T1000 (cell line): ENCODE results near the gene RABAC1.

Experiments
- DNase-seq: peaks from one replicate; lab custom pipeline; 2025; ENCODE audit warnings: mixed read lengths; lab: John Stamatoyannopoulos, UW

RABAC1 gene

GRCh38 chr19:41928754-41929535 lies 30.2 kb downstream of the RABAC1 start:
- no peak for DNase-seq

GRCh38 chr19:41928221-41928683 lies 30.9 kb downstream of the RABAC1 start, which contains the start of gene ERFL:
Gene ERFL, minus strand, starts transcription at chr19:41928449. Its CDS starts 15,530 bp downstream, at chr19:41912919.
- no peak for DNase-seq

- no peak for DNase-seq
Measured at GRCh38 chr19:41927497-41928192, 31.5 kb downstream of the RABAC1 start.

GRCh38 chr19:41926763-41927496 lies 32.2 kb downstream of the RABAC1 start:
- no peak for DNase-seq

- DNase-seq: no peak
Measured at GRCh38 chr19:41926028-41926762, 32.9 kb downstream of the RABAC1 start.

GRCh38 chr19:41925208-41926003 lies 33.7 kb downstream of the RABAC1 start:
- DNase-seq: no peak

- no peak for DNase-seq
Measured at GRCh38 chr19:41924151-41925145, 34.7 kb downstream of the RABAC1 start.

- DNase-seq: no peak
Measured at GRCh38 chr19:41923045-41923788, 35.9 kb downstream of the RABAC1 start.

- no peak for DNase-seq
Measured at GRCh38 chr19:41922585-41922984, 36.5 kb downstream of the RABAC1 start.

- DNase-seq: no peak
Measured at GRCh38 chr19:41921577-41922576, 37.2 kb downstream of the RABAC1 start.

- no peak for DNase-seq
Measured at GRCh38 chr19:41920882-41921576, 38.1 kb downstream of the RABAC1 start.

- DNase-seq: no peak
Measured at GRCh38 chr19:41919948-41920712, 39.0 kb downstream of the RABAC1 start.

- DNase-seq: no peak
Measured at GRCh38 chr19:41918653-41919244, 40.4 kb downstream of the RABAC1 start.

GRCh38 chr19:41918095-41918494 lies 41.0 kb downstream of the RABAC1 start:
- DNase-seq: no peak

GRCh38 chr19:41917676-41918075 lies 41.4 kb downstream of the RABAC1 start:
- no peak for DNase-seq
